Heart right ventricle (tissue), 16 donors: ENCODE data around the gene ARHGEF7. TPM values are rescaled to one million over a fixed set of nuclear protein-coding genes. Genes with fewer than 3 reads are reported as not detected.

Experiments used
- ATAC-seq, 8 donors: fragments of 200-7000 bp; cut with Tn5 transposase; one replicate each; pipeline ENCODE4 v1.9.1; 2020; ENCODE audit warnings: mild to moderate bottlenecking in 8 of 8, moderate library complexity in 8 of 8, moderate number of reproducible peaks in 1 of 8
- DNase-seq, 2 donors: peaks; one replicate each; pipeline ENCODE4 v3.0.0-alpha.2; 2020
- H3K27ac ChIP-seq, 10 donors: fragments of 200-600 bp; sonication (generic) in 2 of 10; one replicate each; pipeline versions ENCODE4 v1.5.0 to v1.8.0; 2020 to 2022; ENCODE audit warnings: mild to moderate bottlenecking in 3 of 10
- H3K27me3 ChIP-seq, 7 donors: fragments of 200-600 bp; one replicate each; pipeline ENCODE4 v1.8.0; 2021 to 2022; ENCODE audit warnings: mild to moderate bottlenecking in 2 of 7
- H3K36me3 ChIP-seq, 9 donors: fragments of 200-600 bp; sonication (generic) in 1 of 9; one replicate each; pipeline versions ENCODE4 v1.5.0 to v1.8.0; 2020 to 2022; ENCODE audit warnings: mild to moderate bottlenecking in 2 of 9
- H3K4me1 ChIP-seq, 9 donors: fragments of 200-600 bp; sonication (generic) in 1 of 9; one replicate each; pipeline versions ENCODE4 v1.5.0 to v1.8.0; 2020 to 2022; ENCODE audit warnings: mild to moderate bottlenecking in 4 of 9
- H3K4me3 ChIP-seq, 10 donors: fragments of 200-600 bp; sonication (generic) in 2 of 10; one replicate each; pipeline versions ENCODE4 v1.5.0 to v1.8.0; 2020 to 2022; ENCODE audit warnings: mild to moderate bottlenecking in 7 of 10, moderate library complexity in 2 of 10
- H3K9me3 ChIP-seq, 11 donors: fragments of 200-600 bp in 10 of 11; sonication (generic) in 2 of 11; one replicate each; pipeline versions ENCODE4 v1.5.0 to v1.8.0; 2013 to 2022; ENCODE audit warnings: mild to moderate bottlenecking in 2 of 11, control low read depth in 1 of 11, moderate library complexity in 1 of 11
- WGBS, 2 donors: extraction: QIAGEN DNeasy Blood & Tissue Kit; methylation state at CpG; one replicate each; pipeline ENCODE4 v1.1.7; 2013; ENCODE audit warnings: inconsistent platforms in 1 of 2; 5-methylcytosine and 5-hydroxymethylcytosine counted together
- intact Hi-C, 10 donors: fragments of 100-400 bp; cut with DNase I; formaldehyde crosslinking; loops; one replicate each; pipeline versions ENCODE4 v1.11.1 to v1.14.2; 2022
- polyA plus RNA-seq, 2 donors: library from polyadenylated mRNA; stranded (reverse); fragments of 200-250 nt; gene quantifications; one replicate each; pipeline ENCODE4 v1.2.3, GENCODE V29; 2013
- total RNA-seq, 10 donors: library from RNA; stranded (reverse); fragmentation: NEBNext Ultra II Directional in 3 of 10; extraction: Animal tissue kit (Norgen Biotek cat#: 25700) in 3 of 10; gene quantifications; one replicate each; pipeline versions ENCODE4 v1.2.1 to v1.2.4, GENCODE V29; 2021 to 2023
- TF ChIP-seq, protein P1 (sequence below), 9 donors: fragments of 200-600 bp; sonication (generic) in 2 of 9; IDR thresholded peaks; one replicate each; pipeline versions ENCODE4 v1.5.0 to v1.8.0; 2021 to 2022; ENCODE audit warnings: antibody characterized with exemption in 9 of 9, mild to moderate bottlenecking in 5 of 9, moderate library complexity in 1 of 9
- donor health status: Arrhythmogenic right ventricular cardiomyopathy.
- donor health status: ischemic (EF 13 %, LVEDD 7.1; RV severe dilation, severe dysfunction).
- donor health status: healthy with polysubstance abuse.
- donor health status: DM: no; HTN: yes; CAD: no.
- donor health status: DM: no; HTN: no; CAD: no.
- donor health status: ischemic (EF 25% LVEDD 6.9; RV normal size, moderate dysfunction).
- donor health status: ischemic (EF 25% LVEDD 5.7; RV mildly dilated, moderate dysfunction).
- donor health status: healthy.
- donor health status: DM: yes; HTN: yes; CAD: no.
- donor health status: Ischemic cardiomyopathy.
- donor health status: ischemic (EF 35%, LVEDD 5.7; RV mildly dilated, moderate dysfunction).
- donor health status: nonischemic (EF 11% LVEDD 7.7; RV severe dilation, severe dysfunction).
- donor health status: DM: yes; HTN: yes; CAD: no.
- donor health status: PGD.
- donor health status: ischemic (EF 29% LVEDD 5.4; RV normal size, mild dysfunction).
- donor health status: nonischemic (EF 23%, LVEDD 6.1; RV moderate dilation, normal function).

The ARHGEF7 gene
- total and polyA plus RNA-seq, 12 donors, result 18.4 to 56.6 (median 43.1) TPM

- WGBS, 2 donors, result 97 to 98% methylated on average over 7 of the region's 7 CpGs
- peaks cover 0 to 67% (median 28%) of the 10 kb centered on the region in 9 donors for H3K4me1 ChIP-seq
- no peak overlapping the region for H3K27ac ChIP-seq
- H3K27me3 ChIP-seq, result no peaks in the 10 kb centered on the region
- H3K4me3 ChIP-seq, result no peak overlapping the region
- H3K36me3 ChIP-seq, result peaks cover 0 to 80% (median 9%) of the 10 kb centered on the region in 9 donors
- ATAC-seq (peak in 1 of 8 donors; percentile 63), DNase-seq (no peak)
- intact Hi-C loops, result no loop called here
- peaks cover 0 to 5% (median 0%) of the 10 kb centered on the region in 11 donors for H3K9me3 ChIP-seq
- TF ChIP-seq, protein P1, sequence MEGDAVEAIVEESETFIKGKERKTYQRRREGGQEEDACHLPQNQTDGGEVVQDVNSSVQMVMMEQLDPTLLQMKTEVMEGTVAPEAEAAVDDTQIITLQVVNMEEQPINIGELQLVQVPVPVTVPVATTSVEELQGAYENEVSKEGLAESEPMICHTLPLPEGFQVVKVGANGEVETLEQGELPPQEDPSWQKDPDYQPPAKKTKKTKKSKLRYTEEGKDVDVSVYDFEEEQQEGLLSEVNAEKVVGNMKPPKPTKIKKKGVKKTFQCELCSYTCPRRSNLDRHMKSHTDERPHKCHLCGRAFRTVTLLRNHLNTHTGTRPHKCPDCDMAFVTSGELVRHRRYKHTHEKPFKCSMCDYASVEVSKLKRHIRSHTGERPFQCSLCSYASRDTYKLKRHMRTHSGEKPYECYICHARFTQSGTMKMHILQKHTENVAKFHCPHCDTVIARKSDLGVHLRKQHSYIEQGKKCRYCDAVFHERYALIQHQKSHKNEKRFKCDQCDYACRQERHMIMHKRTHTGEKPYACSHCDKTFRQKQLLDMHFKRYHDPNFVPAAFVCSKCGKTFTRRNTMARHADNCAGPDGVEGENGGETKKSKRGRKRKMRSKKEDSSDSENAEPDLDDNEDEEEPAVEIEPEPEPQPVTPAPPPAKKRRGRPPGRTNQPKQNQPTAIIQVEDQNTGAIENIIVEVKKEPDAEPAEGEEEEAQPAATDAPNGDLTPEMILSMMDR (IDR thresholded peaks at IDR 0.05), result no peak
These were observed 117.1 kb downstream of the ARHGEF7 start for GRCh38 chr13:111232191-111232590.

GRCh38 chr13:111233080-111233479, 118.0 kb downstream of the ARHGEF7 start:
- TF ChIP-seq, protein P1 (IDR thresholded peaks at IDR 0.05), result no peak
- H3K9me3 ChIP-seq, result peaks cover 0 to 5% (median 0%) of the 10 kb centered on the region in 11 donors
- no peak overlapping the region for H3K4me3 ChIP-seq
- DNase-seq (no peak), ATAC-seq (no peak)
- H3K4me1 ChIP-seq, result peaks cover 0 to 58% (median 22%) of the 10 kb centered on the region in 9 donors
- 44 to 60% methylated on average over 1 of the region's 1 CpG for WGBS, 2 donors
- no peak overlapping the region for H3K27ac ChIP-seq
- H3K27me3 ChIP-seq, result no peaks in the 10 kb centered on the region
- intact Hi-C loops, result no loop called here
- peaks cover 0 to 78% (median 9%) of the 10 kb centered on the region in 9 donors for H3K36me3 ChIP-seq

DNA sequence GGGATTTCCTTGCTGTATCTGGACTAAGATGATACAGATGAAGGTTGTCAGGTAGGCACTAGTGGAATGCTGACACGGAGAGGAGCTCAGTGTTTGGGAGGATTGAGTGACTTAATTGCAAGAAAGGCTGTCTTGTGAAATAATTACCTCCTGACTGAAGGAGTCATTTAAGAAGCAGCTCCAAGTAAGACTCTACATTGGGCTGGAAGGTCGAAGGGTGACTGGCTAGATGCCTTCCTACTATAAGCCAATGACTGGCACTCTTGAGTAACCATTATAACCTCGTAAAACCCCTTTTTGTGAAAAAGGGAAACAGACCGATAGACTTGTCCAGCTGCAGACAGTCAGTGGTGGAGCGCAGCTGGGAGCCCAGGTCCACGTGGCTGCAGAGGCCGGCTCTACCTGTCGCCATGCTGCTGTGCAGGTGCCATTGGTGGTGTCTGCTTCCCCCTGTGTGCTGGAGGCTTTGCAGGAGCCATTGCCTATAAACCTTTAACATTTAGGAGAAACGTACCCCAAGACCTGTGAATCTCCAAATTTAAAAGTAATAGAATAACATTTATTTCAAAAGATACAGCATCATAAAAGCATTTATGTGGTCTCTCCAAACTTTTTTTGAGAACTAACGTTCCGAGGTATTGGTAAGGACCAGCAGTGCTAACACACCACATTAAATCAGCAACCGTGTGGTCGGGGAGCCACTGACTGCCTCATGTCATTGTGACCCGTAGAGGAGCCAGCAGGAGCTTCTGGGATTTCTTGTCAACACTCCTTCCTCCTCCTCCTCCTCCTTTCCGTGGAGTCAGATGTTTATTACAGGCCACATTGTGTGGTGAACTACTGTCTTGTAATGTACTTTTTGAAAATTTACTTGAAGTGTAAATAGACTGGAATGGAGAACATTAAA, 124.9 kb downstream of the ARHGEF7 start:
- intact Hi-C loops, result loop anchor here in 1 of 10 donors (5.0 kb wide), 1 partner anchor 37 kb away; no protein-coding TSS in a partner anchor
- Histone ChIP-seq H3K27me3 (no peaks in the 10 kb centered on the region), H3K36me3 (peaks cover 0 to 91% (median 4%) of the 10 kb centered on the region in 9 donors), H3K4me3 (no peak overlapping the region), H3K9me3 (peaks cover 0 to 5% (median 0%) of the 10 kb centered on the region in 11 donors), H3K4me1 (peaks cover 0 to 31% (median 7%) of the 10 kb centered on the region in 9 donors), H3K27ac (no peak overlapping the region)
- ATAC-seq (no peak), DNase-seq (no peak)
- WGBS, 2 donors, result 81 to 84% methylated on average over 15 of the region's 15 CpGs
- TF ChIP-seq, protein P1 (IDR thresholded peaks at IDR 0.05), result no peak

- Histone ChIP-seq H3K4me1 (peaks cover 0 to 25% (median 7%) of the 10 kb centered on the region in 9 donors), H3K27ac (no peak overlapping the region), H3K36me3 (peaks cover 0 to 91% (median 8%) of the 10 kb centered on the region in 9 donors), H3K4me3 (no peak overlapping the region), H3K9me3 (peaks cover 0 to under 1% (median 0%) of the 10 kb centered on the region in 11 donors), H3K27me3 (no peaks in the 10 kb centered on the region)
- ATAC-seq (peak in 3 of 8 donors; percentile 10 to 55 (median 25)), DNase-seq (no peak)
- WGBS, 2 donors, result 80 to 83% methylated on average over 16 of the region's 16 CpGs
- intact Hi-C loops, result loop anchor here in 1 of 10 donors (5.0 kb wide), 1 partner anchor 36 kb away; no protein-coding TSS in a partner anchor
- TF ChIP-seq, protein P1 (IDR thresholded peaks at IDR 0.05), result no peak
These were observed 126.1 kb downstream of the ARHGEF7 start for GRCh38 chr13:111241006-111241755.
